Measurements from ENCODE around the gene RDH13. TPM values are rescaled to one million over a fixed set of nuclear protein-coding genes. Genes with fewer than 3 reads are reported as not detected.
"Not testable (repeated sequence)": the region's sequence is repeated elsewhere in the genome, so short reads cannot be mapped to it uniquely, and the experiment has no call there.

RDH13 gene
- total and polyA plus RNA-seq, 2 of the 8 experiments (the other 6 are each of a cell fraction or from before 2014, with no cell fraction given) = 15.9 to 31.5 TPM

DNA sequence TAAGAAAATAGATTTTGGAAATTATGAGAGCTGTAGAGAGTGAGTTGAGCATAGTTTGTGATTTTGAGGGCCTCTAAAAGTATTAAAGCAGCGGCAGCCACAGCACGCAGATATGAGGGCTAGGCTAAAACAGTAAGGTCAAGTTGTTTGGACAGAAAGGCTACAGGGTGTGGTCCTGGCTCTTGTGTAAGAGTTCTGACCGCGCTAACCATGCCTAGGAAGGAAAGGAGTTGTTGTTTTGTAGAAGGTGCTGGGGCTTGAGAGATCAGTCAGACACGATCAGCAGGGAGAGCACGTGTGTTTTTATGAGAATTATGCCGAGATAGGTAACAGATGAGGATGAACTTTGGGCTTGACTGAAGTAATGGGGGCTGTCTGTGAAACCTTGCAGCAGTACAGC lies 54.2 kb downstream of the RDH13 start:
- POLR2A ChIA-PET (ENCODE audit: partially characterized antibody) = interaction anchor here (1.2 to 2.1 kb wide), 4 partner anchors 20 to 127 kb away, joined by 3 to 6 read pairs (median 4); no protein-coding TSS in a partner anchor
- H2AFZ ChIP-seq (ENCODE audit: low read length); H2BK20ac ChIP-seq (ENCODE audit: low read length); H3K27ac ChIP-seq (ENCODE audit: low read depth, low read length); H2AK5ac ChIP-seq (ENCODE audit: low read depth, low read length); H3K14ac ChIP-seq (ENCODE audit: insufficient read length); H3K18ac ChIP-seq (ENCODE audit: extremely low read depth, low read length); H3K36me3 ChIP-seq (ENCODE audit: control insufficient read depth in 2 of 4, insufficient read depth in 4 of 4, low read length in 3 of 4); H4K8ac ChIP-seq (ENCODE audit: extremely low read depth, insufficient read depth, low read length); H4K20me1 ChIP-seq (replicated peaks in 1 of 2; ENCODE audit: control insufficient read depth in 1 of 2, insufficient read depth in 2 of 2, low read length in 2 of 2); H4K91ac ChIP-seq (replicated peaks; ENCODE audit: insufficient read length, low read length); H3K56ac ChIP-seq (replicated peaks; ENCODE audit: insufficient read length, low read depth, low read length); H2BK5ac ChIP-seq (ENCODE audit: low read depth, low read length); H3K9ac ChIP-seq (replicated peaks in 1 of 4; ENCODE audit: extremely low read depth in 1 of 4, low read depth in 3 of 4, low read length in 3 of 4); H3K23me2 ChIP-seq (ENCODE audit: low read depth, low read length); H2BK12ac ChIP-seq (ENCODE audit: low read depth, low read length); FAIRE-seq; H3K4ac ChIP-seq (replicated peaks; ENCODE audit: insufficient read length, low read depth, low read length); H4K5ac ChIP-seq (ENCODE audit: insufficient read length, low read depth, low read length); H3K4me1 ChIP-seq (replicated peaks in 1 of 4; ENCODE audit: control insufficient read depth in 3 of 4, insufficient read depth in 4 of 4, low read length in 3 of 4); H3K23ac ChIP-seq (ENCODE audit: insufficient read length); CTCF ChIA-PET (ENCODE audit: partially characterized antibody); H2BK15ac ChIP-seq (ENCODE audit: low read length); H3K79me1 ChIP-seq (ENCODE audit: low read depth, low read length); H3K27me3 ChIP-seq (replicated peaks in 1 of 4; ENCODE audit: control insufficient read depth in 3 of 4, extremely low read depth in 1 of 4, insufficient read depth in 3 of 4, low read length in 3 of 4); DNase-seq (ENCODE audit: low read depth in 1 of 2, low spot score in 2 of 2); H2BK120ac ChIP-seq (replicated peaks; ENCODE audit: low read depth, low read length): not testable (repeated sequence)
- WGBS, 2 experiments (ENCODE audit: extremely low coverage in 1 of 2, insufficient coverage in 1 of 2, insufficient read length in 1 of 2, insufficient replicate concordance in 2 of 2, low coverage in 1 of 2, low lambda C conversion rate in 2 of 2, missing lambda C conversion rate in 1 of 2) = 89% methylated on average over 7 of the region's 7 CpGs; no CpG with 5 or more reads in 1 of the 2 experiments
- Histone ChIP-seq H3K4me3 (ENCODE audit: extremely low read depth in 1 of 4, insufficient read depth in 2 of 4, low read depth in 3 of 4, low read length in 4 of 4) (0 out of 8 replicates have a peak overlapping the region, but pooled peaks of 2 of the 4 experiments have one; percentile 7 to 15), H3K79me2 (ENCODE audit: control insufficient read depth in 1 of 2, insufficient read depth in 2 of 2, low read length in 2 of 2) (peaks cover 0 to 24% of the 10 kb centered on the region in 2 experiments; a peak in 2 of 4 replicates), H3K4me2 (ENCODE audit: insufficient read depth in 1 of 2, low read depth in 2 of 2, low read length in 2 of 2) (peak overlapping the region; percentile 33 to 76; a peak in 2 of 4 replicates), H3K9me3 (ENCODE audit: insufficient read depth in 2 of 2, low read depth in 1 of 2, low read length in 1 of 2) (peaks cover 3 to 15% of the 10 kb centered on the region in 2 experiments; a peak in 1 of 4 replicates)

DNA sequence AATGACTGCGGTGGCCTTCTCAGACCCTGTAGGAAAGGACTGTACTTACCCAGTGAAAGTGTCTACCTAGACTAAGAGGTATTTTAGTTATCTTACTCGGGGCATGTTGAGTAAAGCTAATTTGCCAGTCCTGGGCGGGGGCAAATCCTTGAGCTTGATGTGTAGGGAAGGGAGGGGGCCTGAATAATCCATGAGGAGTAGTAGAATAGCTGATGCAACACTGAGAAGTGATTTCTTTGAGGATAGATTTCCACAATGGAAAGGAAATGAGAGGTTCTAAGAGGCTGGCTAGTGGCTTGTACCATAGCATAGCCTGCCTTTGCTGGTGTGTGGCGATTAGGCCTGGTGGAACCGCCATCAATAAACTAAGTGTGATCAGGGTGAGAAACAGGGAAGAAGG lies 54.8 kb downstream of the RDH13 start:
- not testable (repeated sequence) for H3K4me3 ChIP-seq (ENCODE audit: extremely low read depth in 1 of 4, insufficient read depth in 2 of 4, low read depth in 3 of 4, low read length in 4 of 4); H3K23ac ChIP-seq (ENCODE audit: insufficient read length); H4K91ac ChIP-seq (replicated peaks; ENCODE audit: insufficient read length, low read length); H3K23me2 ChIP-seq (ENCODE audit: low read depth, low read length); H3K18ac ChIP-seq (ENCODE audit: extremely low read depth, low read length); H2BK5ac ChIP-seq (ENCODE audit: low read depth, low read length); FAIRE-seq; H3K27ac ChIP-seq (ENCODE audit: low read depth, low read length); H3K14ac ChIP-seq (ENCODE audit: insufficient read length); H2AK5ac ChIP-seq (ENCODE audit: low read depth, low read length); H4K8ac ChIP-seq (ENCODE audit: extremely low read depth, insufficient read depth, low read length); H2BK120ac ChIP-seq (replicated peaks; ENCODE audit: low read depth, low read length); H4K5ac ChIP-seq (ENCODE audit: insufficient read length, low read depth, low read length); H2BK12ac ChIP-seq (ENCODE audit: low read depth, low read length); H3K79me1 ChIP-seq (ENCODE audit: low read depth, low read length); H4K20me1 ChIP-seq (replicated peaks in 1 of 2; ENCODE audit: control insufficient read depth in 1 of 2, insufficient read depth in 2 of 2, low read length in 2 of 2); H3K56ac ChIP-seq (replicated peaks; ENCODE audit: insufficient read length, low read depth, low read length); H2AFZ ChIP-seq (ENCODE audit: low read length); H3K4me2 ChIP-seq (ENCODE audit: insufficient read depth in 1 of 2, low read depth in 2 of 2, low read length in 2 of 2); H3K9ac ChIP-seq (replicated peaks in 1 of 4; ENCODE audit: extremely low read depth in 1 of 4, low read depth in 3 of 4, low read length in 3 of 4); H3K4me1 ChIP-seq (replicated peaks in 1 of 4; ENCODE audit: control insufficient read depth in 3 of 4, insufficient read depth in 4 of 4, low read length in 3 of 4); H3K36me3 ChIP-seq (ENCODE audit: control insufficient read depth in 2 of 4, insufficient read depth in 4 of 4, low read length in 3 of 4); H2BK20ac ChIP-seq (ENCODE audit: low read length); H3K4ac ChIP-seq (replicated peaks; ENCODE audit: insufficient read length, low read depth, low read length); H2BK15ac ChIP-seq (ENCODE audit: low read length); DNase-seq (ENCODE audit: low read depth in 1 of 2, low spot score in 2 of 2)
- Histone ChIP-seq H3K27me3 (replicated peaks in 1 of 4; ENCODE audit: control insufficient read depth in 3 of 4, extremely low read depth in 1 of 4, insufficient read depth in 3 of 4, low read length in 3 of 4) (peaks cover 0 to 12% (median 5%) of the 10 kb centered on the region in 4 experiments; a peak in 3 of 7 replicates), H3K9me3 (ENCODE audit: insufficient read depth in 2 of 2, low read depth in 1 of 2, low read length in 1 of 2) (peaks cover 3 to 15% of the 10 kb centered on the region in 2 experiments; a peak in 1 of 4 replicates), H3K79me2 (ENCODE audit: control insufficient read depth in 1 of 2, insufficient read depth in 2 of 2, low read length in 2 of 2) (peaks cover 0 to 18% of the 10 kb centered on the region in 2 experiments; a peak in 2 of 4 replicates)
- ChIA-PET CTCF (ENCODE audit: partially characterized antibody) (interaction anchor here (1.0 kb wide), 1 partner anchor 127 kb away, joined by 4 read pairs; no protein-coding TSS in a partner anchor), POLR2A (ENCODE audit: partially characterized antibody) (interaction anchor here (1.0 to 2.1 kb wide), 6 partner anchors 12 to 126 kb away, joined by 3 to 6 read pairs (median 4); no protein-coding TSS in a partner anchor)
- 81% methylated on average over 5 of the region's 5 CpGs; no CpG with 5 or more reads in 1 of the 2 experiments for WGBS, 2 experiments (ENCODE audit: extremely low coverage in 1 of 2, insufficient coverage in 1 of 2, insufficient read length in 1 of 2, insufficient replicate concordance in 2 of 2, low coverage in 1 of 2, low lambda C conversion rate in 2 of 2, missing lambda C conversion rate in 1 of 2)
